Hindlimb muscle (tissue), 1 donor: ENCODE measurements around the gene MDN1. TPM values are rescaled to one million over a fixed set of nuclear protein-coding genes. Genes with fewer than 3 reads are reported as not detected.
A peak's percentile ranks its signal among the peaks of the same experiment; 100 is the strongest.
"Not testable (repeated sequence)": the region's sequence is repeated elsewhere in the genome, so short reads cannot be mapped to it uniquely, and the experiment has no call there.

Experiments
- DNase-seq: peaks from one replicate; pipeline ENCODE4 v3.0.0-alpha.2; 2013
- polyA plus RNA-seq: library from polyadenylated mRNA; unstranded; fragments of 120-200 nt; gene quantifications from one replicate; pipeline ENCODE4 v1.2.1, GENCODE V29; 2013; ENCODE audit not compliant: insufficient read length

MDN1 gene
- polyA plus RNA-seq, 1 donor: 30.2 TPM

GRCh38 chr6:89818977-89819335 lies 638 bp downstream of the MDN1 start:
- DNase-seq: no peak

- DNase-seq: no peak
Measured at GRCh38 chr6:89817481-89817880, 2.1 kb downstream of the MDN1 start.

GRCh38 chr6:89813422-89813821 lies 6.2 kb downstream of the MDN1 start:
- DNase-seq: not testable (repeated sequence)

GRCh38 chr6:89807581-89807980 lies 12.0 kb downstream of the MDN1 start:
- no peak for DNase-seq

- no peak for DNase-seq
Measured at GRCh38 chr6:89805814-89806371, 13.7 kb downstream of the MDN1 start.

- DNase-seq: no peak
Measured at GRCh38 chr6:89803271-89803670, 16.3 kb downstream of the MDN1 start.

- DNase-seq: no peak
Measured at GRCh38 chr6:89799756-89800155, 19.8 kb downstream of the MDN1 start.

- DNase-seq: no peak
Measured at GRCh38 chr6:89799096-89799495, 20.5 kb downstream of the MDN1 start.

- DNase-seq: no peak
Measured at GRCh38 chr6:89797317-89797716, 22.3 kb downstream of the MDN1 start.

GRCh38 chr6:89794324-89794723 lies 25.3 kb downstream of the MDN1 start:
- DNase-seq: no peak

GRCh38 chr6:89793586-89793985 lies 26.0 kb downstream of the MDN1 start:
- no peak for DNase-seq

GRCh38 chr6:89792881-89793280 lies 26.7 kb downstream of the MDN1 start:
- peak; percentile 6 for DNase-seq

GRCh38 chr6:89790403-89790802 lies 29.2 kb downstream of the MDN1 start:
- DNase-seq: no peak

GRCh38 chr6:89789980-89790379 lies 29.6 kb downstream of the MDN1 start:
- no peak for DNase-seq

GRCh38 chr6:89787660-89788328 lies 31.8 kb downstream of the MDN1 start:
- no peak for DNase-seq

- no peak for DNase-seq
Measured at GRCh38 chr6:89786970-89787369, 32.6 kb downstream of the MDN1 start.

- no peak for DNase-seq
Measured at GRCh38 chr6:89784838-89785237, 34.8 kb downstream of the MDN1 start.

- DNase-seq: not testable (repeated sequence)
Measured at GRCh38 chr6:89783293-89783692, 36.3 kb downstream of the MDN1 start.

GRCh38 chr6:89782222-89782621 lies 37.4 kb downstream of the MDN1 start:
- DNase-seq: no peak

- DNase-seq: no peak
Measured at GRCh38 chr6:89781070-89782034, 38.2 kb downstream of the MDN1 start.

- DNase-seq: no peak
Measured at GRCh38 chr6:89777455-89777854, 42.1 kb downstream of the MDN1 start.

GRCh38 chr6:89776583-89777233 lies 42.9 kb downstream of the MDN1 start:
- DNase-seq: no peak

GRCh38 chr6:89775150-89775549 lies 44.4 kb downstream of the MDN1 start:
- DNase-seq: no peak
